ENCODE measurements around the gene PRR27.

GRCh38 chr4:70192895-70193294 lies 38.9 kb downstream of the PRR27 start:
- TF ChIP-seq CTCF (IDR thresholded peaks at IDR 0.05): no peak
- TF ChIP-seq POLR2A (IDR thresholded peaks at IDR 0.05): no peak

All from esophagus squamous epithelium (tissue), 4 donors.